Panc1 (cell line): ENCODE data around the gene ANKRD65. TPM values are rescaled to one million over a fixed set of nuclear protein-coding genes. Genes with fewer than 3 reads are reported as not detected.
"Not testable (repeated sequence)": the region's sequence is repeated elsewhere in the genome, so short reads cannot be mapped to it uniquely, and the experiment has no call there.

Experiments
- ATAC-seq: fragments of 200-7000 bp; cut with Tn5 transposase; 2 replicates; pipeline ENCODE4 v1.9.1; 2020; ENCODE audit warnings: mild to moderate bottlenecking, moderate library complexity
- BruUV-seq: library from RNA; stranded (reverse); fragments of 400-500 nt; replicated peaks from 2 replicates; lab custom pipeline; 2021; lab: Mats Ljungman, UMichigan
- CTCF ChIA-PET: fragments of 300-600 bp; sonication (Branson Sonifier 250); formaldehyde crosslinking; loops from one replicate; lab custom pipeline; 2022; ENCODE audit warnings: antibody characterized with exemption; lab: Charles Lee
- POLR2A ChIA-PET: fragments of 300-600 bp; sonication (Branson Sonifier 250); formaldehyde crosslinking; loops from one replicate; lab custom pipeline; 2022; ENCODE audit warnings: antibody characterized with exemption; lab: Charles Lee
- DNase-seq: peaks from one replicate; pipeline ENCODE4 v3.0.0-alpha.2; 2010; ENCODE audit warnings: low read depth, low spot score
- H3K27ac ChIP-seq: 2 replicates; pipeline ENCODE4 v1.5.1; 2011; ENCODE audit warnings: mild to moderate bottlenecking, low read length, inconsistent platforms
- H3K27me3 ChIP-seq: fragments of 200-500 bp; sonication (Bioruptor generic); 2 replicates; pipeline ENCODE4 v1.6.0; 2014; ENCODE audit warnings: low read length, inconsistent platforms; ENCODE audit not compliant: control insufficient read depth, insufficient read depth
- H3K36me3 ChIP-seq: fragments of 200-500 bp; sonication (Bioruptor generic); 2 replicates; pipeline ENCODE4 v1.5.1; 2014; ENCODE audit warnings: inconsistent platforms, mild to moderate bottlenecking, low read length, moderate library complexity; ENCODE audit not compliant: control insufficient read depth, insufficient read depth
- H3K4me1 ChIP-seq: 2 replicates; pipeline ENCODE4 v1.5.1; 2011; ENCODE audit warnings: inconsistent platforms, mild to moderate bottlenecking, low read length, moderate library complexity; ENCODE audit not compliant: control insufficient read depth, insufficient read depth
- H3K4me3 ChIP-seq, 2 experiments: 2 replicates each; pipeline ENCODE4 v1.5.1; 2011 to 2012; ENCODE audit warnings: low read depth in 2 of 2, low read length in 2 of 2, mild to moderate bottlenecking in 2 of 2, inconsistent platforms in 1 of 2, moderate library complexity in 1 of 2
- H3K9me3 ChIP-seq: fragments of 200-500 bp; sonication (Bioruptor generic); 2 replicates; pipeline ENCODE4 v1.5.1; 2014; ENCODE audit warnings: low read depth, mild to moderate bottlenecking, inconsistent platforms, low read length, moderate library complexity; ENCODE audit not compliant: control insufficient read depth, insufficient read depth
- POLR2AphosphoS5 ChIP-seq: IDR thresholded peaks from 2 replicates; pipeline ENCODE4 v1.6.1; 2012; ENCODE audit warnings: mild to moderate bottlenecking, low read depth, low read length, moderate library complexity
- SIN3A ChIP-seq: IDR thresholded peaks from 2 replicates; pipeline ENCODE4 v1.6.1; 2012; ENCODE audit warnings: low read depth, mild to moderate bottlenecking, low read length, moderate library complexity, borderline replicate concordance; ENCODE audit not compliant: insufficient read depth
- TCF7L2 ChIP-seq: IDR thresholded peaks from 2 replicates; pipeline ENCODE4 v1.6.1; 2011; ENCODE audit warnings: mild to moderate bottlenecking, low read depth, low read length, inconsistent platforms
- in situ Hi-C: cut with HindIII; loops from 2 replicates; pipeline ENCODE4 v1.10.0; 2016; ENCODE audit warnings: low sequenced_read_pairs, low pct_unique_long_range_greater_than_20kb
- intact Hi-C: fragments of 100-400 bp; cut with micrococcal nuclease; formaldehyde crosslinking; loops from one replicate; pipeline ENCODE4 v1.10.0; 2022; ENCODE audit not compliant: unreplicated experiment
- total RNA-seq: library from RNA; stranded (reverse); gene quantifications from one replicate; pipeline ENCODE4 v1.2.1, GENCODE V29; 2021; ENCODE audit not compliant: unreplicated experiment
- TF ChIP-seq, protein P1 (sequence below): fragments of 450-650 bp; IDR thresholded peaks from 2 replicates; pipeline ENCODE4 v1.5.1; 2017; ENCODE audit warnings: mild to moderate bottlenecking
- TF ChIP-seq, protein P2 (sequence below), 2 experiments: IDR thresholded peaks; 2 replicates each; pipeline ENCODE4 v1.6.1; 2011 to 2012; ENCODE audit warnings: low read depth in 2 of 2, control low read depth in 1 of 2, low read length in 1 of 2, mild to moderate bottlenecking in 1 of 2, moderate library complexity in 1 of 2; ENCODE audit not compliant: insufficient read depth in 1 of 2

ANKRD65 gene
- total RNA-seq, 1 experiment from 2014 or later, result 1.9 TPM

DNA sequence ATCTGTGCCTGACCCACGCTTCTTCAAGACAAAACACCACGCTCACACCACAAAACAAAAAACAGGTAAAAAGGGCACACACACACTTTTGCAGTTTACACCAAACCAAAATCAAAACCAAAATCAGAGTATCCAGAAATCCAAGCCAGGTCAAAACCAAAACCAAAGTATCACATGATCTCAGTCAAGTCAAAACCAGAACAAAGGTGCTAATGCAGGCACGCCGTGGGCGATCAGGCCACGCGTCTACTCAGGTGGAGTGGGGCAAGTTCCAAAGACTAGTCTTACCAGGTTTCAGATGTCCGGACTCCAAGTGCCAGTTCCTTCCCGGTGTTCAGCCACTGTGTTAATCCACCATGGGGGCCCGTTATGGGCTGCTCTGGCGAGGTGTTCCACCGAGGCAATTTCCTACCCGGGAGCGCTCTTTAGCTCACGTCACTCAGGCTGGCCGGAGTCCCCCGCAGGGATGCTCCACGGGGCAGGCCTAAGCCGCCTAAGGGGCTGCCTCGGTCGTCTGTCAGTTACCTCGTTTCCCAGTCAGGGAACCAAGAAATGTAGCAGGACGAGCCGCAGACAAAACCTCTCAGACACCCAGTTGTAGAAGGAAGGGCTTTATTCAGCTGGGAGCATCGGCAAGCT lies 3.1 kb downstream of the ANKRD65 start:
- DNase-seq, H3K9me3 ChIP-seq, BruUV-seq, POLR2A ChIA-PET, H3K36me3 ChIP-seq, intact Hi-C loops, CTCF ChIA-PET, H3K4me3 ChIP-seq, H3K27me3 ChIP-seq, in situ Hi-C loops, ATAC-seq: not testable (repeated sequence)
- Histone ChIP-seq H3K27ac (peak overlapping the region; percentile 61; the same call in 1 of the 2 replicates), H3K4me1 (peaks cover 22% of the 10 kb centered on the region)

DNA sequence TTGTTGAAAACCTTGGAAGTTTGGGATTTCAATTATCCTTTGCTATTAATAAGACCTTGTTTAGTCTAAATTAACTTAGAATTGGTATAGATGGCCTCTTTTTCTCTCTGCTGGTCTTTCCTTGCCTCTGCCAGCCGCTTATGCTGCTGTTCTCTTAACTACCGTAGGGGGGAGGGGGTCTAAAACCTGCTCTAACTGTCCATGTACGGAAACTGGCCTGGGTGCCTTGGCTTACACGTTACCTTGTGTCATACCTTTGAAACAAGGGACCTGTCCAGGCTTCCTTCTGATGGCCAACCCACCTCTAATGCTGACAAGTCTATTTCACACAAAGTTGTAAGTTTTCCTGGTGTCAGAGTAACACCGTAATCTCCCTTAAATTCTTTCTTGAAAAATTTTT lies 3.7 kb downstream of the ANKRD65 start:
- H3K4me1 ChIP-seq, result peaks cover 16% of the 10 kb centered on the region
- H3K9me3 ChIP-seq, H3K27me3 ChIP-seq, DNase-seq, H3K4me3 ChIP-seq, intact Hi-C loops, in situ Hi-C loops, BruUV-seq, CTCF ChIA-PET, ATAC-seq, POLR2A ChIA-PET, H3K36me3 ChIP-seq: not testable (repeated sequence)
- 0 out of 2 replicates have a peak overlapping the region, but pooled peaks have one; percentile 61 for H3K27ac ChIP-seq

DNA sequence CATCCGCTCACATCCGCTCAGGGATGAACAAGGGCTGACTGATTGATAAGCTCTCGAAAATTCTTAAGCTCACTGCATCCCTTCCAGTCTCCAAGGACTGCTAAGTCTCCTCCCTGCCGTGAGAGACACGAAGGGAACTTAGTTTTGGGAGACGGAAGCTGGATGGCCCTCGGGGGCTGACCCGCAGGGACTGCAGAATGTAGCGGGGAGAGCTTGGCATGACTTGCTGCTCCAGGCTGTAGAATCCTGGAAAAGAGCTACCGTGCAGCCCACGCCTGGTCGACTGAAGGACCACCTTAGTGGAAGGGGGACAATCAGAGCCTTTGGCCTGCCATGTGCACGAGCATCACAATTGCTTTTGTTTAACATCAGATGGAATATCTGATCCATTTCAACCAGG lies 5.3 kb downstream of the ANKRD65 start:
- no peaks in the 10 kb centered on the region for H3K36me3 ChIP-seq
- TF ChIP-seq TCF7L2 (no peak), SIN3A (no peak), POLR2AphosphoS5 (no peak)
- TF ChIP-seq, protein P1, sequence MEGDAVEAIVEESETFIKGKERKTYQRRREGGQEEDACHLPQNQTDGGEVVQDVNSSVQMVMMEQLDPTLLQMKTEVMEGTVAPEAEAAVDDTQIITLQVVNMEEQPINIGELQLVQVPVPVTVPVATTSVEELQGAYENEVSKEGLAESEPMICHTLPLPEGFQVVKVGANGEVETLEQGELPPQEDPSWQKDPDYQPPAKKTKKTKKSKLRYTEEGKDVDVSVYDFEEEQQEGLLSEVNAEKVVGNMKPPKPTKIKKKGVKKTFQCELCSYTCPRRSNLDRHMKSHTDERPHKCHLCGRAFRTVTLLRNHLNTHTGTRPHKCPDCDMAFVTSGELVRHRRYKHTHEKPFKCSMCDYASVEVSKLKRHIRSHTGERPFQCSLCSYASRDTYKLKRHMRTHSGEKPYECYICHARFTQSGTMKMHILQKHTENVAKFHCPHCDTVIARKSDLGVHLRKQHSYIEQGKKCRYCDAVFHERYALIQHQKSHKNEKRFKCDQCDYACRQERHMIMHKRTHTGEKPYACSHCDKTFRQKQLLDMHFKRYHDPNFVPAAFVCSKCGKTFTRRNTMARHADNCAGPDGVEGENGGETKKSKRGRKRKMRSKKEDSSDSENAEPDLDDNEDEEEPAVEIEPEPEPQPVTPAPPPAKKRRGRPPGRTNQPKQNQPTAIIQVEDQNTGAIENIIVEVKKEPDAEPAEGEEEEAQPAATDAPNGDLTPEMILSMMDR, result no peak
- TF ChIP-seq, protein P2, sequence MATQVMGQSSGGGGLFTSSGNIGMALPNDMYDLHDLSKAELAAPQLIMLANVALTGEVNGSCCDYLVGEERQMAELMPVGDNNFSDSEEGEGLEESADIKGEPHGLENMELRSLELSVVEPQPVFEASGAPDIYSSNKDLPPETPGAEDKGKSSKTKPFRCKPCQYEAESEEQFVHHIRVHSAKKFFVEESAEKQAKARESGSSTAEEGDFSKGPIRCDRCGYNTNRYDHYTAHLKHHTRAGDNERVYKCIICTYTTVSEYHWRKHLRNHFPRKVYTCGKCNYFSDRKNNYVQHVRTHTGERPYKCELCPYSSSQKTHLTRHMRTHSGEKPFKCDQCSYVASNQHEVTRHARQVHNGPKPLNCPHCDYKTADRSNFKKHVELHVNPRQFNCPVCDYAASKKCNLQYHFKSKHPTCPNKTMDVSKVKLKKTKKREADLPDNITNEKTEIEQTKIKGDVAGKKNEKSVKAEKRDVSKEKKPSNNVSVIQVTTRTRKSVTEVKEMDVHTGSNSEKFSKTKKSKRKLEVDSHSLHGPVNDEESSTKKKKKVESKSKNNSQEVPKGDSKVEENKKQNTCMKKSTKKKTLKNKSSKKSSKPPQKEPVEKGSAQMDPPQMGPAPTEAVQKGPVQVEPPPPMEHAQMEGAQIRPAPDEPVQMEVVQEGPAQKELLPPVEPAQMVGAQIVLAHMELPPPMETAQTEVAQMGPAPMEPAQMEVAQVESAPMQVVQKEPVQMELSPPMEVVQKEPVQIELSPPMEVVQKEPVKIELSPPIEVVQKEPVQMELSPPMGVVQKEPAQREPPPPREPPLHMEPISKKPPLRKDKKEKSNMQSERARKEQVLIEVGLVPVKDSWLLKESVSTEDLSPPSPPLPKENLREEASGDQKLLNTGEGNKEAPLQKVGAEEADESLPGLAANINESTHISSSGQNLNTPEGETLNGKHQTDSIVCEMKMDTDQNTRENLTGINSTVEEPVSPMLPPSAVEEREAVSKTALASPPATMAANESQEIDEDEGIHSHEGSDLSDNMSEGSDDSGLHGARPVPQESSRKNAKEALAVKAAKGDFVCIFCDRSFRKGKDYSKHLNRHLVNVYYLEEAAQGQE (IDR thresholded peaks at IDR 0.05; ENCODE audit: insufficient read depth in 1 of 2, low read depth in 2 of 2, low read length in 1 of 2), result no peak
- no peak overlapping the region for H3K27ac ChIP-seq
- no peaks in the 10 kb centered on the region for H3K9me3 ChIP-seq
- no TSS peak for BruUV-seq
- no peak for DNase-seq
- H3K4me3 ChIP-seq, result no peak overlapping the region
- peaks cover 4% of the 10 kb centered on the region; the same call in 1 of the 2 replicates for H3K4me1 ChIP-seq
- intact Hi-C loops, result no loop called here
- H3K27me3 ChIP-seq, result no peaks in the 10 kb centered on the region
- in situ Hi-C loops, result no loop called here
- POLR2A ChIA-PET, result no interaction called here
- no peak for ATAC-seq
- CTCF ChIA-PET, result no interaction called here

DNA sequence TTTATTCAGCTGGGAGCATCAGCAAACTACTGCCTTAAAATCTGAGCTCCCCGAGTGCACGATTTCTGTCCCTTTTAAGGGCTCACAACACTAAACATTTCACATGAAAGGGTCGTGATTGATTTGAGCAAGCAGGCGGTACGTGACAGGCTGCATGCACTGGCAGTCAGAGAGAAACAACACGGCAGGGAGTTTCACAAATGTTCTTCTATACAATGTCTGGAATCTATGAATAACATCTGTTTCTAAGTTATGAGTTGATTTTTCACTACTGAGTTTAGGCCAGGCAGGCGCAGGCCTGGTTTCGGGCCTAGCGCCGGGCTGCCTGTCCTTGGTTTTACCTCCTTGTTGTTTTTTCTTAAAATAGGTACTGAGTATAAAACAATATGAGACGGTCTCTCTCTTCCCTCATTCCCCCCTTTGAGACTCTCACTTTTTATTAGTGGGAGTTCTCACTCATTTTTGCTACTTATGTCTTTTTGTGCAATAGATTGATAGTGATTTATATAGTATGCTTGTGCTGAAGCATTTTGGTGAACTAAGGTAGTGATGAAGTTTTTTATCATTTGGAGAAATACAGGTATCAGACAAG lies 8.7 kb downstream of the ANKRD65 start:
- H3K27ac ChIP-seq, ATAC-seq, CTCF ChIA-PET, H3K4me1 ChIP-seq, DNase-seq, H3K27me3 ChIP-seq, H3K36me3 ChIP-seq, intact Hi-C loops, BruUV-seq, H3K4me3 ChIP-seq, in situ Hi-C loops, POLR2A ChIA-PET, H3K9me3 ChIP-seq: not testable (repeated sequence)
